DOHH2 (cell line): ENCODE results near the gene COG4.
"Not testable (repeated sequence)": the region's sequence is repeated elsewhere in the genome, so short reads cannot be mapped to it uniquely, and the experiment has no call there.

Experiments
- H3F3A ChIP-seq: fragments of 200-600 bp; sonication (generic), shearing (Covaris generic); 2 replicates; pipeline ENCODE4 v1.6.0; 2016; ENCODE audit warnings: antibody characterized with exemption, mild to moderate bottlenecking; ENCODE audit not compliant: control insufficient read depth, insufficient read depth
- H3K27ac ChIP-seq: fragments of 200-600 bp; sonication (generic); 2 replicates; pipeline ENCODE4 v1.5.1; 2014; ENCODE audit warnings: low read depth, mild to moderate bottlenecking, low read length, moderate library complexity
- H3K27me3 ChIP-seq: fragments of 200-600 bp; sonication (generic); 2 replicates; pipeline ENCODE4 v1.6.1; 2014; ENCODE audit warnings: mild to moderate bottlenecking, low read length, mixed read lengths; ENCODE audit not compliant: control insufficient read depth
- H3K36me3 ChIP-seq: fragments of 200-600 bp; sonication (generic); 2 replicates; pipeline ENCODE4 v1.6.1; 2014; ENCODE audit warnings: mild to moderate bottlenecking, low read length, moderate library complexity, mixed read lengths; ENCODE audit not compliant: control insufficient read depth
- H3K4me1 ChIP-seq: fragments of 200-600 bp; sonication (generic); 2 replicates; pipeline ENCODE4 v1.6.1; 2014; ENCODE audit warnings: mild to moderate bottlenecking, low read length, mixed read lengths; ENCODE audit not compliant: control insufficient read depth
- H3K4me2 ChIP-seq: fragments of 200-600 bp; sonication (generic); 2 replicates; pipeline ENCODE4 v1.6.0; 2014; ENCODE audit warnings: mild to moderate bottlenecking, low read length, moderate library complexity
- H3K4me3 ChIP-seq: fragments of 200-600 bp; sonication (generic); 2 replicates; pipeline ENCODE4 v1.5.1; 2014; ENCODE audit warnings: mild to moderate bottlenecking, low read length, mixed read lengths
- H3K79me2 ChIP-seq: fragments of 200-600 bp; sonication (generic); 2 replicates; pipeline ENCODE4 v1.6.1; 2014; ENCODE audit warnings: mild to moderate bottlenecking, low read length, mixed read lengths; ENCODE audit not compliant: control insufficient read depth
- H3K9me2 ChIP-seq: fragments of 200-600 bp; sonication (generic); replicated peaks from 2 replicates; pipeline ENCODE4 v1.6.1; 2014; ENCODE audit warnings: mild to moderate bottlenecking, low read length, mixed read lengths; ENCODE audit not compliant: control insufficient read depth
- H3K9me3 ChIP-seq: fragments of 200-600 bp; sonication (generic); 2 replicates; pipeline ENCODE4 v1.6.1; 2014; ENCODE audit warnings: antibody characterized with exemption, low read length, mixed read lengths; ENCODE audit not compliant: control insufficient read depth, insufficient read depth
- H4K20me1 ChIP-seq: fragments of 200-600 bp; sonication (generic); 2 replicates; pipeline ENCODE4 v1.6.0; 2014; ENCODE audit warnings: low read depth, mild to moderate bottlenecking, antibody characterized with exemption, low read length, moderate library complexity; ENCODE audit not compliant: control insufficient read depth, insufficient read depth
- CTCF ChIP-seq: fragments of 200-600 bp; sonication (generic); IDR thresholded peaks from one replicate; pipeline ENCODE4 v1.5.1; 2014; ENCODE audit warnings: antibody characterized with exemption, mild to moderate bottlenecking, low read depth, low read length; ENCODE audit not compliant: poor library complexity, severe bottlenecking
- EZH2phosphoT487 ChIP-seq: fragments of 200-600 bp; sonication (generic); IDR thresholded peaks from 2 replicates; pipeline ENCODE4 v1.6.1; 2017; ENCODE audit warnings: borderline replicate concordance, mild to moderate bottlenecking, antibody characterized with exemption, low read length, moderate library complexity, mixed read lengths

The COG4 gene

GRCh38 chr16:70454222-70455034 lies 68.9 kb downstream of the COG4 start, which contains the start of gene FCSK:
TSS of gene FCSK (plus strand) at chr16:70454595. CDS start at chr16:70463191, 8,596 bp downstream.
- no peaks in the 10 kb centered on the region for H3K36me3 ChIP-seq
- no peaks in the 10 kb centered on the region for H3K9me2 ChIP-seq
- H3K4me3 ChIP-seq: peak within 1 kb of the TSS; percentile 82
- H3K79me2 ChIP-seq: no peaks in the 10 kb centered on the region
- H4K20me1 ChIP-seq: no peaks in the 10 kb centered on the region
- no peaks in the 10 kb centered on the region for H3K27me3 ChIP-seq
- H3K27ac ChIP-seq: peak within 1 kb of the TSS; percentile 74
- no peaks in the 10 kb centered on the region for H3K9me3 ChIP-seq
- H3K4me2 ChIP-seq: peak within 1 kb of the TSS; percentile 65
- peaks cover 19% of the 10 kb centered on the region for H3K4me1 ChIP-seq
- TF ChIP-seq CTCF (peak; percentile 62), EZH2phosphoT487 (no peak)
- H3F3A ChIP-seq: peaks cover 3% of the 10 kb centered on the region; the same call in 1 of the 2 replicates

GRCh38 chr16:70453892-70454221 lies 69.5 kb downstream of the COG4 start:
- no peaks in the 10 kb centered on the region for H4K20me1 ChIP-seq
- H3K36me3 ChIP-seq: no peaks in the 10 kb centered on the region
- H3K4me1 ChIP-seq: peaks cover 19% of the 10 kb centered on the region
- H3K79me2 ChIP-seq: no peaks in the 10 kb centered on the region
- H3K27me3 ChIP-seq: no peaks in the 10 kb centered on the region
- no peaks in the 10 kb centered on the region for H3K9me2 ChIP-seq
- no peaks in the 10 kb centered on the region for H3K9me3 ChIP-seq
- TF ChIP-seq EZH2phosphoT487 (no peak), CTCF (no peak)
- H3K4me3 ChIP-seq: peak overlapping the region; percentile 82
- peak overlapping the region; percentile 74 for H3K27ac ChIP-seq
- peak overlapping the region; percentile 65 for H3K4me2 ChIP-seq
- H3F3A ChIP-seq: peaks cover 3% of the 10 kb centered on the region; the same call in 1 of the 2 replicates

- Histone ChIP-seq H3K4me1 (peaks cover 19% of the 10 kb centered on the region), H3K4me3 (peak overlapping the region; percentile 82), H3K9me3 (no peaks in the 10 kb centered on the region), H3K4me2 (peak overlapping the region; percentile 65), H4K20me1 (no peaks in the 10 kb centered on the region), H3K27ac (peak overlapping the region; percentile 74), H3K9me2 (no peaks in the 10 kb centered on the region), H3K36me3 (no peaks in the 10 kb centered on the region), H3K79me2 (no peaks in the 10 kb centered on the region), H3F3A (peaks cover 3% of the 10 kb centered on the region; the same call in 1 of the 2 replicates), H3K27me3 (no peaks in the 10 kb centered on the region)
- TF ChIP-seq CTCF: no peak
- TF ChIP-seq EZH2phosphoT487: no peak
These were observed 70.0 kb downstream of the COG4 start for GRCh38 chr16:70453117-70453891.

DNA sequence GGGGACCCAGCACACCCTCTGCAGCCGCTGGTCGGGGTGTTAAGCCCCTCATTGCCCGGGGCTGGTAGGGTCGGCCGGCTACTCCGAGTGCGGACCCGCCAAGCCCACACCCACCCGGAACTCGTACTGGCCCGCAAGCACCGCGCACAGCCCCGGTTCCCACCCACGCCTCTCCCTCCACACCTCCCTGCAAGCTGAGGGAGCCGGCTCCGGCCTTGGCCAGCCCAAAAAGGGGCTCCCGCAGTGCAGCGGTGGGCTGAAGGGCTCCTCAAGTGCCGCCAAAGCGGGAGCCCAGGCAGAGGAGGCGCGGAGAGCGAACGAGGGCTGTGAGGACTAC lies 72.4 kb downstream of the COG4 start:
- H3K4me3 ChIP-seq, H3K27me3 ChIP-seq, H3K79me2 ChIP-seq, H3K9me3 ChIP-seq, H4K20me1 ChIP-seq, H3K4me2 ChIP-seq, H3K27ac ChIP-seq, H3K9me2 ChIP-seq, H3F3A ChIP-seq, H3K36me3 ChIP-seq: not testable (repeated sequence)
- H3K4me1 ChIP-seq: peaks cover 25% of the 10 kb centered on the region

DNA sequence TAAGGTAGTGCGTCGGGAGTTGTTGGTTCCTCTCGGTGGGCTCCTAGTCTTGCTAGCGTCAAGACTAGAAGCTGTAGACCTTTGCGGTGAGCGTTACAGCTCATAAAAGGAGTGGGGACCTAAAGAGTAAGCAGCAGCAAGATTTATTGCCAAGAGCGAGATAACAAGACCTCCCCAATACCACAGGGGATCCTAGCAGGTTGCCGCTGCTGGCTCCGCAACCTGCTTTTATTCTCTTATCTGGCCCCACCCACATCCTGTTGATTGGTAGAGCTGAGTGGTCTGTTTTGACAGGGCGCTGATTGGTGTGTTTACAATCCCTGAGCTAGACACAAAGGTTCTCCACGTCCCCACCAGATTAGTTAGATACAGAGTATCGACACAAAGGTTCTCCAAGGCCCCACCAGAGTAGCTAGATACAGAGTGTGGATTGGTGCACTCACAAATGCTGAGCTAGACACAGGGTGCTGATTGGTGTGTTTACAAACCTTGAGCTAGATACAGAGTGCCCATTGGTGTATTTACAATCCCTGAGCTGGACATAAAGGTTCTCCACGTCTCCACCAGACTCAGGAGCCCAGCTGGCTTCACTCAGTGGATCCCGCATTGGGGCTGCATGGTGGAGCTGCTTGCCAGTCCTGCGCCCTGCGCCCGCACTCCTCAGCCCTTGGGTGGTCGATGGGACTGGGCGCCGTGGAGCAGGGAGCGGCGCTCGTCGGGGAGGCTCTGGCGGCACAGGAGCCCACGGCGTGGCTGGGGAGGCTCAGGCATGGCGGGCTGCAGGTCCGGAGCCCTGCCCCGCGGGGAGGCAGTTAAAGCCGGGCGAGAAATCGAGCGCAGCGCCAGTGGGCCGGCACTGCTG lies 73.0 kb downstream of the COG4 start:
- H3K27ac ChIP-seq, H3K4me2 ChIP-seq, H4K20me1 ChIP-seq, H3K9me3 ChIP-seq, H3F3A ChIP-seq, H3K4me3 ChIP-seq, H3K27me3 ChIP-seq, H3K36me3 ChIP-seq, H3K9me2 ChIP-seq, H3K79me2 ChIP-seq: not testable (repeated sequence)
- peaks cover 20% of the 10 kb centered on the region for H3K4me1 ChIP-seq
